ENCODE results near the gene PRR23E.

DNA sequence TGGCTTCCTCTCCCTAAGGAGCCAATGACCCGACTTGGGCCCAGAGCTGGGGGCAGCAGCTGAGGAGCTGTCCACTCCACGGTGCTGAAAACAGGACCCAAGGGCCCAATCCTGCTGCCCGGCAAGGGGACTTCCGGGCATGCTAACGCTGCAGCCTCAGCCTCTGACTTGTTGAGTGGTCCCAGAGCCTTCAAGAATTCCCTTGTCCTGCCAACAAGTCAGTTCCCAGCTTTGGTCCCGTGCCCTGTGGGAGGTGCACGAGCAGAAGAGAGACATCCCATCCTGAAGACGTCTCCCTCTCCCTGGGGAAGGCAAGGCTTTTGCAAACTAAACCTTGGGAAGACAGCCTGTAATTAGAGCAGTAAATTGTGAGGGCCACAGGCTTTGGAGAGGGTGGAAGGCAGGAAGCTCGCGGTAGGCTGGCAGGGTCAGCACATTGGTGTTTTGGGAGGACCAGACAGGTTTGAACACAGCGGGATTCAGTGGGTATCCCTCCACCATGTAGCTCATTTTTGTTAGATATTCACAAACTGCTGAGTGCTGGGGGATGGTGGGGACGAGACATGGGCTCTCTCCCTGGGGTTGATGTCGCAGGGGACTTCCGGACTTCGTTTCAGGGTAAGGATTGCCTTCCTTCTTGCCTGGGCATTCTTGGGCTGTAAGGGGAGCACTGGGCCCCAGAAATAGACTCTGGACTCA, 29.8 kb upstream of the PRR23E start:
- no peak for TF ChIP-seq EP300 (IDR thresholded peaks at IDR 0.05; ENCODE audit: borderline replicate concordance)
- TF ChIP-seq YY1 (IDR thresholded peaks at IDR 0.05; ENCODE audit: low read depth): no peak
- no peak for TF ChIP-seq TCF12 (IDR thresholded peaks at IDR 0.05; ENCODE audit: low read depth)
- TF ChIP-seq, protein P1, sequence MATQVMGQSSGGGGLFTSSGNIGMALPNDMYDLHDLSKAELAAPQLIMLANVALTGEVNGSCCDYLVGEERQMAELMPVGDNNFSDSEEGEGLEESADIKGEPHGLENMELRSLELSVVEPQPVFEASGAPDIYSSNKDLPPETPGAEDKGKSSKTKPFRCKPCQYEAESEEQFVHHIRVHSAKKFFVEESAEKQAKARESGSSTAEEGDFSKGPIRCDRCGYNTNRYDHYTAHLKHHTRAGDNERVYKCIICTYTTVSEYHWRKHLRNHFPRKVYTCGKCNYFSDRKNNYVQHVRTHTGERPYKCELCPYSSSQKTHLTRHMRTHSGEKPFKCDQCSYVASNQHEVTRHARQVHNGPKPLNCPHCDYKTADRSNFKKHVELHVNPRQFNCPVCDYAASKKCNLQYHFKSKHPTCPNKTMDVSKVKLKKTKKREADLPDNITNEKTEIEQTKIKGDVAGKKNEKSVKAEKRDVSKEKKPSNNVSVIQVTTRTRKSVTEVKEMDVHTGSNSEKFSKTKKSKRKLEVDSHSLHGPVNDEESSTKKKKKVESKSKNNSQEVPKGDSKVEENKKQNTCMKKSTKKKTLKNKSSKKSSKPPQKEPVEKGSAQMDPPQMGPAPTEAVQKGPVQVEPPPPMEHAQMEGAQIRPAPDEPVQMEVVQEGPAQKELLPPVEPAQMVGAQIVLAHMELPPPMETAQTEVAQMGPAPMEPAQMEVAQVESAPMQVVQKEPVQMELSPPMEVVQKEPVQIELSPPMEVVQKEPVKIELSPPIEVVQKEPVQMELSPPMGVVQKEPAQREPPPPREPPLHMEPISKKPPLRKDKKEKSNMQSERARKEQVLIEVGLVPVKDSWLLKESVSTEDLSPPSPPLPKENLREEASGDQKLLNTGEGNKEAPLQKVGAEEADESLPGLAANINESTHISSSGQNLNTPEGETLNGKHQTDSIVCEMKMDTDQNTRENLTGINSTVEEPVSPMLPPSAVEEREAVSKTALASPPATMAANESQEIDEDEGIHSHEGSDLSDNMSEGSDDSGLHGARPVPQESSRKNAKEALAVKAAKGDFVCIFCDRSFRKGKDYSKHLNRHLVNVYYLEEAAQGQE (IDR thresholded peaks at IDR 0.05; ENCODE audit: low read depth): peak; percentile 96
- no peak for TF ChIP-seq CEBPB (IDR thresholded peaks at IDR 0.05)
- TF ChIP-seq ZBTB7A (IDR thresholded peaks at IDR 0.05; ENCODE audit: low read depth): 0 out of 2 replicates have a peak, but pooled peaks have one; percentile 70
- no peak for TF ChIP-seq CREB1 (IDR thresholded peaks at IDR 0.05; ENCODE audit: low read depth)
- no peak for TF ChIP-seq RAD21 (IDR thresholded peaks at IDR 0.05; ENCODE audit: low read depth)
- TF ChIP-seq EGR1 (IDR thresholded peaks at IDR 0.05): no peak
- no peak for TF ChIP-seq TEAD4 (IDR thresholded peaks at IDR 0.05)
- no peak for TF ChIP-seq TAF1 (IDR thresholded peaks at IDR 0.05; ENCODE audit: low read depth)
- TF ChIP-seq, protein P2, sequence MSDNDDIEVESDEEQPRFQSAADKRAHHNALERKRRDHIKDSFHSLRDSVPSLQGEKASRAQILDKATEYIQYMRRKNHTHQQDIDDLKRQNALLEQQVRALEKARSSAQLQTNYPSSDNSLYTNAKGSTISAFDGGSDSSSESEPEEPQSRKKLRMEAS (IDR thresholded peaks at IDR 0.05): no peak
- no peak for TF ChIP-seq FOXM1 (IDR thresholded peaks at IDR 0.05; ENCODE audit: borderline replicate concordance, low read depth)
- TF ChIP-seq, protein P3, sequence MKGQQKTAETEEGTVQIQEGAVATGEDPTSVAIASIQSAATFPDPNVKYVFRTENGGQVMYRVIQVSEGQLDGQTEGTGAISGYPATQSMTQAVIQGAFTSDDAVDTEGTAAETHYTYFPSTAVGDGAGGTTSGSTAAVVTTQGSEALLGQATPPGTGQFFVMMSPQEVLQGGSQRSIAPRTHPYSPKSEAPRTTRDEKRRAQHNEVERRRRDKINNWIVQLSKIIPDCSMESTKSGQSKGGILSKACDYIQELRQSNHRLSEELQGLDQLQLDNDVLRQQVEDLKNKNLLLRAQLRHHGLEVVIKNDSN (IDR thresholded peaks at IDR 0.05): no peak
